Stimulated activated CD4-positive, alpha-beta T cell treated with anti-CD3 and anti-CD28 coated beads, Interleukin-2, amount 100 ng/mL, for 4 hours (primary cell): ENCODE data around the gene PKN1.
"Not testable (repeated sequence)": the region's sequence is repeated elsewhere in the genome, so short reads cannot be mapped to it uniquely, and the experiment has no call there.

Experiments used
- DNase-seq: peaks from one replicate; pipeline ENCODE4 v3.0.0-alpha.2; 2020; ENCODE audit warnings: low read depth

PKN1 gene

GRCh38 chr19:14430712-14431111 lies 2.4 kb upstream of the PKN1 start:
- DNase-seq: no peak

DNA sequence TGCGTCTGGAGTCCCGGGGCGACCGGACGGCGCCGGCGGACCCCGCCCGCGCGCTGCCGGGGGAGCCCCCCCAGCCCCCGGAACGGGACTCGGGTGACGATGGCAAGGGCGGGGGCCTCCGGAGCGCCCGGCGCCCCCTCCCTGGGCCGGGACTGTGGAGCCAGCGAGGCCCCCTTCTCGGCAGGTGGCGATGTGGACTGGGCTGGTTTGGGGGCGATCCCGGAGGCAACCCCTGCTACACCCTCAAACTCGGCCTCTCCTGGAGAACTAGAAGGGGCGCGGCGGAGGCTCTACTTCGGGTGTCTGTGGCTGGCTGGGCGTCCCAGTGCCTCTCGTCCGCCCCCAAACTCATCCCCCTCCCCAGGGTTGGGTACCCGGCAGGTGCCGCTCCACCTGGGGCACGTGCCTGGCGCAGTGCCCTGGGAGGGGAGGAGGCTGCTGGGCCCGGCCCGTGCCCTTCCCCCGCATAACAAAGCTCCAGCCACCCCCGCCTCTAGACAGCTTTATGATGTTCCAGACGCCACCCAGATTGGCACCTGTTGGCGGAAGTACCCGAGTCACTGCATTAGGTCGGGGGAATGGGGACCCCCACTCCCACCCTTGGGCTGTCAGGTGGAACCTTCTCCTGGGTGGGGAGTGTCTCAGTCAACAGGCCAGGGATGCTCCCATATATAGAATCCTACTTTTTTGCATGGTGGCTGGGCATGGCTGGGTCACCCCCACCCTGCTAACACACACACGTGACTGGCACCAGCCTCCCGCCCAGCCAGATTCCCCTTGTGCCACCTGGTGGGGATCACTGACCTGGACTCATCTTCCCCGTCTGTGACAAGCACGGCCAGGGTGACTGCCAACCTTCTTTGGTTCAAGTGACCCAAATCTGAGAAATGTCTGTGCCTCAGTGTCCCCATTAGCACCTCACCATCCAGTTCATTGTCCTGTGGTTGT lies 722 bp downstream of the PKN1 start:
- peak; percentile 70 for DNase-seq

GRCh38 chr19:14434543-14435319 lies 1.6 kb downstream of the PKN1 start:
- DNase-seq: no peak

- no peak for DNase-seq
These were observed 2.4 kb downstream of the PKN1 start for GRCh38 chr19:14435320-14436050.

GRCh38 chr19:14437578-14438140 lies 4.6 kb downstream of the PKN1 start:
- no peak for DNase-seq

DNA sequence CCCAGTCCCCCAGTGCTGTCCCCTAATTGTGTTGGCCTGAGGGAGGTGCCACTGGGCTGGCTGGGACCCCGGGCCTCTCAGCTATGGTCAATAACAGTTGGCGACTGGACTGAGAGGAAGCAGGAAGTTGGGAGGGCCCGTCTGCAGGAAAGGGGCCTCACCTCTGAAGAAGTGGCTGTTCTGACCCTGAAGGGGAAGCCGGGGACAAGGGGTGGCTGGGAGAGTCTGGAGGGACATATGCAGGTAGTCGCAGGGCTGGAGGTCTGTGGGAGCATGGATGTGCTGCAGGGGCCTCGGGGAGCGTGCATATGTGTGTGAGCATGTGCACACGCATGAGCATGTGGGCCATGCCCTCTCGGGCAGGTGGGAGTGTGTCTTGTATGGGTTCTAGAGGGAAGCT lies 5.9 kb downstream of the PKN1 start:
- no peak for DNase-seq

- DNase-seq: peak; percentile 56
These were observed 6.9 kb downstream of the PKN1 start for GRCh38 chr19:14440049-14440448.

DNA sequence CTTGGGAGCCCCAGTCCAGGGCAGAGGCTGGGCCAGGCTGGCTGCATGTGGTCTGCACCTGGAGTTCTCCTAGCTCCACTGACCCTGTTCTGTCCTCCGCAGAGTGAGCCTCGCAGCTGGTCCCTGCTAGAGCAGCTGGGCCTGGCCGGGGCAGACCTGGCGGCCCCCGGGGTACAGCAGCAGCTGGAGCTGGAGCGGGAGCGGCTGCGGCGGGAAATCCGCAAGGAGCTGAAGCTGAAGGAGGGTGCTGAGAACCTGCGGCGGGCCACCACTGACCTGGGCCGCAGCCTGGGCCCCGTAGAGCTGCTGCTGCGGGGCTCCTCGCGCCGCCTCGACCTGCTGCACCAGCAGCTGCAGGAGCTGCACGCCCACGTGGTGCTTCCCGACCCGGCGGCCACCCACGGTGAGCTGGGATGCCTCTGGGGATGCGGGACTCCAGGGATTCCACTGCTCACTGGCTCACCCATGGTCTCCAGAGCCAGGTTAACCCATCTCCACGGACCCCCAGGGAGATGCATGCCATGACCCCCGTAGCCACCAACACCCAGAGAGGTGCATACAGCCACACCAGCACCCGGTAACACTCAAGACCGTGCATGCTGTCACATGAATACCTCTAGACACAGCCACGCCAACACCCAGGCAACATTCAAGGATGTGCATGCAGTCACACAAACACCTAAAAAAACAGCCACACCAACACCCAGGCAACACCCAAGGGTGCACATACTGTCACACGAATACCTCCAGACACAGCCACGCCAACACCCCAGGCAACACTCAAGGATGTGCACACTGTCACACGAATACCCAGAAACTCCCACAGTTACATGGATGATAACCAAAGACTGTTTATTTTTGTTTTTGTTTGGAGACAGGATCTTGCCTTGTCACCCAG lies 8.2 kb downstream of the PKN1 start:
- DNase-seq: no peak

- DNase-seq: no peak
These were observed 10.0 kb downstream of the PKN1 start for GRCh38 chr19:14442891-14443631.

DNA sequence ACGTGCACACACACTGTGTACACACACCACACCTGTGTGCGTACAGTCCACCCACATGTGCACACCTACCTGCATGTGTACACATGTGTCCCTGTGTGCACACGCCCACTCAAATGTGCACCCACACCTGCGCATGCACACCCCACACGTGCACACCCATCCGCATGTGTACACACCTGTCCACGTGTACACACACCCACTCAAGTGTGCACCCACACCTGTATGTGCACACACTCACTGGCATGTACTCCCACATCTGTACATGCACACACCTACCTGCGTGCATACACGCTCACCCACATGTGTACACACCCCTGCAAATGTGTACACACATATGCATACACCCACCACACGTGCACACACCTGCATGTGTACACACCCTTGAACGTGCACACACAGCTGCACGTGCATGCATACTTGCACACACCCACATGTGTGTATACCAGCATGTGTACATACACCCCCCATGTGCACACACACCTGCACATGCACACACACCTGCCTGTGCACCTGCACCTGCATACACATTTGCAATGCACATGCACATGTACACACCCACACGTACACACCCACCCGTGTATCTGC lies 10.6 kb downstream of the PKN1 start:
- DNase-seq: no peak

DNA sequence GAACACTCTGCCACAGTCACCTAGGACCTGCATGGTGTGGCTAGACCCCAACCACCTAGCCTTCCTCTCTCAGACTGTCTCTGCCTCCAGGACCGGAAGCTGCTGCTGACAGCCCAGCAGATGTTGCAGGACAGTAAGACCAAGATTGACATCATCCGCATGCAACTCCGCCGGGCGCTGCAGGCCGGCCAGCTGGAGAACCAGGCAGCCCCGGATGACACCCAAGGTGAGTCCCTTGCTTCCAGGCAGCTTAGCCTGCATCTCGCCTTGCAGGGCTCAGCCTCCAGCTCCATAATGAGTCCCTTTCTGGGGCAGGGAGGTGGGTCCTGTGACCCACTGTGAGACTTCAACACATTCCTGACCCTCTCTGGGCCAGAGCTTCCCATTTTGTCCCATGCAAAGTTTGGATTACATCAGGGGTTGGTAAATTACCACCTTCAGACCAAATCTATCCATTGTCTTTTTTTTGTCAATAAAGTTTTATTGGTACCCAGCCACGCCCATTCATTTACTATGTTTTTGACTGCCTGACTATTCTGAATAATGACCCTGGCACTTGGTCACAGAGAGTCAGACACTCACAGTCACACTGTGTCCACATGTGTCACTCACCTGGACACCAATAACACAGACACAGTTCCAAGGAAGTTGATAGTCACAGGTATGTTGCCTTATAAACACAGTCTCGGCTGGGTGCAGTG lies 13.4 kb downstream of the PKN1 start:
- no peak for DNase-seq

- DNase-seq: no peak
These were observed 16.2 kb downstream of the PKN1 start for GRCh38 chr19:14449321-14449720.

DNA sequence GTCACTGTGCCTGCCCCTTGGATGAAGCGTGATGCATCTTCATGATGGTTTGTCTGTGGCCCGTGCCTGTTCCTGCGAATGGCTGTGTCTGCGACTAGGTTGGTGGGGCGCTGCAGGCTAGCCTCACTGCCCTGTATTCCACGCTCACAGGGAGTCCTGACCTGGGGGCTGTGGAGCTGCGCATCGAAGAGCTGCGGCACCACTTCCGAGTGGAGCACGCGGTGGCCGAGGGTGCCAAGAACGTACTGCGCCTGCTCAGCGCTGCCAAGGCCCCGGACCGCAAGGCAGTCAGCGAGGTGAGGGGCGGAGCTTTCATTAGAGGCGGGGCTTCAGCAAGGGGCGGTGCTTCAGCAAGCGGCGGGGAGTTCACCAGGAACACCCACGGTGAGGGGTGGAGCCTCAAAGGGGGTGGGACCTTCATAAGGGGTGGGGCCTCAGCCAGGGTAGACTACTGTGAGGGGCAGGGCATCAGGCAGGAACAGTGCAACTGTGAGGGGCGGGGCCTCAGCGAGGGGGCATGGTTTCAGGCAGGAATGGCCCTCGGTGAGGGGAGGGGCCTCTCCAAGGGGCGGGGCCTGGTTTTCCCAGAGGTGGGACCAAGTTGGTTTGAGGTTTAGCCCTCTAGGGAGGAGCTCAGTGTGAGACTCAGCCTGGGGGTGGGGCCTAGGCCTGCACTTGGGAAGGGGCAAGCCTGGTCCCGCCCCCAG lies 17.2 kb downstream of the PKN1 start:
- DNase-seq: no peak

GRCh38 chr19:14450876-14451275 lies 17.8 kb downstream of the PKN1 start:
- DNase-seq: no peak

GRCh38 chr19:14452303-14452702 lies 19.2 kb downstream of the PKN1 start:
- not testable (repeated sequence) for DNase-seq

GRCh38 chr19:14459703-14460102 lies 26.6 kb downstream of the PKN1 start:
- no peak for DNase-seq

DNA sequence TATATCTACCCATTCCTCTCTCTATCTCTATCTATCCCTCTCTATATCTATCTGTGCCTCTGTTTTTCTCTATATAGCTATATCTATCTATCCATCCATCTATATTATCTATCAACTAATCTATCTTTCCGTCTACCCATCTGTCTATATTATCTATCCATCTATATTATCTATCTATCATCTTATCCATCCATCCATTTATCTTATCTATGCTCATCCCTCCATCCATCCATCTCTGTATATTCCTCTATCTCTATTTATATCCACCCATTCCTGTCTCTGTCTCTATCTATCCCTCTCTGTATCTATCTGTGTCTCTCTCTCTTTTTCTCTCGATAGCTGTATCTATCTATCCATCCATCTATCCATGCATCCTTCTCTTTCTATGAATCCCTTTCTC lies 27.8 kb downstream of the PKN1 start:
- no peak for DNase-seq

DNA sequence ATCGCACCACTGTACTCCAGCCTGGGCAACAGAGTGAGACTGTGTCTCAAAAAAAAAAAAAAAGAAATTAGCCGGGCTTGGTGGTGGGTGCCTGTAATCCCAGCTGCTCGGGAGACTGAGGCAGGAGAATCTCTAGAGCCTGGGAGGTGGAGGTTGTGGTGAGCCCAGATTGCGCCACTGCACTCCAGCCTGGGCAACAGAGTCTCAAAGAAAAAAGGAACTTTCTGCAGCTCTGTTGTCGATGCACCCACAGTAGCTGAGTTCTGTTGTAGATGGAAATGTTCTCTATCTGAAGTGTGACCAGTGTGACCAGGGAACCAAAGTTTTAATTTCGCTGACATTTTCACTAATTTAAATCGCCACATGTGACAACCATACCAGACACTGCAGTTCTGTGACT lies 29.3 kb downstream of the PKN1 start:
- DNase-seq: not testable (repeated sequence)

- no peak for DNase-seq
These were observed 30.6 kb downstream of the PKN1 start for GRCh38 chr19:14463747-14464146.
